Cardiac muscle cell (in vitro differentiated cells and primary cell): ENCODE data around the gene HTR1E. TPM values are rescaled to one million over a fixed set of nuclear protein-coding genes. Genes with fewer than 3 reads are reported as not detected.
"Not testable (repeated sequence)": the region's sequence is repeated elsewhere in the genome, so short reads cannot be mapped to it uniquely, and the experiment has no call there.

ENCODE experiments used
- DNase-seq, 2 donors: peaks; one replicate each; pipeline versions ENCODE4 v3.0.0 to v3.0.0-alpha.2; 2010 to 2017; ENCODE audit warnings: low read depth in 1 of 2, low spot score in 1 of 2
- H3K27ac ChIP-seq: fragments of 200-600 bp; sonication (generic); 2 replicates; pipeline ENCODE4 v1.5.1; 2016
- H3K27me3 ChIP-seq: fragments of 200-600 bp; sonication (generic); 2 replicates; pipeline ENCODE4 v1.6.0; 2016; ENCODE audit warnings: control low read depth
- H3K36me3 ChIP-seq: fragments of 200-600 bp; sonication (generic); 2 replicates; pipeline ENCODE4 v1.5.1; 2016; ENCODE audit warnings: control low read depth
- H3K4me1 ChIP-seq: fragments of 200-600 bp; sonication (generic); 2 replicates; pipeline ENCODE4 v1.8.1; 2017; ENCODE audit warnings: low read depth, mild to moderate bottlenecking, mixed run types
- H3K4me3 ChIP-seq: fragments of 200-600 bp; sonication (generic); 2 replicates; pipeline ENCODE4 v1.5.1; 2016; ENCODE audit warnings: mild to moderate bottlenecking
- H3K9me3 ChIP-seq: fragments of 200-600 bp; sonication (generic); 2 replicates; pipeline ENCODE4 v1.5.1; 2017; ENCODE audit warnings: low read depth, mild to moderate bottlenecking, control low read depth
- polyA plus RNA-seq: library from polyadenylated mRNA; unstranded; fragments of >200 nt; fragmentation: Nextera tagmentation; extraction: Ambion mirVana; gene quantifications from 2 replicates; pipeline ENCODE4 v1.2.1, GENCODE V29; 2016
- total RNA-seq: library from RNA; depleted of rRNA; stranded (reverse); fragments of >200 nt; gene quantifications from 2 replicates; pipeline ENCODE4 v1.2.3, GENCODE V29; 2016
- TF ChIP-seq, protein P1 (sequence below): IDR thresholded peaks from 2 replicates; pipeline ENCODE4 v1.5.1; 2012; ENCODE audit warnings: low read depth, mild to moderate bottlenecking, low read length

The HTR1E gene
- total and polyA plus RNA-seq, 2 experiments from 2014 or later, result 0.76 TPM; not detected in 1

GRCh38 chr6:87001494-87001893 lies 64.2 kb downstream of the HTR1E start:
- no peaks in the 10 kb centered on the region for H3K36me3 ChIP-seq
- TF ChIP-seq, protein P1, sequence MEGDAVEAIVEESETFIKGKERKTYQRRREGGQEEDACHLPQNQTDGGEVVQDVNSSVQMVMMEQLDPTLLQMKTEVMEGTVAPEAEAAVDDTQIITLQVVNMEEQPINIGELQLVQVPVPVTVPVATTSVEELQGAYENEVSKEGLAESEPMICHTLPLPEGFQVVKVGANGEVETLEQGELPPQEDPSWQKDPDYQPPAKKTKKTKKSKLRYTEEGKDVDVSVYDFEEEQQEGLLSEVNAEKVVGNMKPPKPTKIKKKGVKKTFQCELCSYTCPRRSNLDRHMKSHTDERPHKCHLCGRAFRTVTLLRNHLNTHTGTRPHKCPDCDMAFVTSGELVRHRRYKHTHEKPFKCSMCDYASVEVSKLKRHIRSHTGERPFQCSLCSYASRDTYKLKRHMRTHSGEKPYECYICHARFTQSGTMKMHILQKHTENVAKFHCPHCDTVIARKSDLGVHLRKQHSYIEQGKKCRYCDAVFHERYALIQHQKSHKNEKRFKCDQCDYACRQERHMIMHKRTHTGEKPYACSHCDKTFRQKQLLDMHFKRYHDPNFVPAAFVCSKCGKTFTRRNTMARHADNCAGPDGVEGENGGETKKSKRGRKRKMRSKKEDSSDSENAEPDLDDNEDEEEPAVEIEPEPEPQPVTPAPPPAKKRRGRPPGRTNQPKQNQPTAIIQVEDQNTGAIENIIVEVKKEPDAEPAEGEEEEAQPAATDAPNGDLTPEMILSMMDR, result no peak
- no peak overlapping the region for H3K27ac ChIP-seq
- no peaks in the 10 kb centered on the region for H3K9me3 ChIP-seq
- H3K27me3 ChIP-seq, result no peaks in the 10 kb centered on the region
- no peaks in the 10 kb centered on the region for H3K4me1 ChIP-seq
- DNase-seq, result no peak
- no peak overlapping the region for H3K4me3 ChIP-seq

DNA sequence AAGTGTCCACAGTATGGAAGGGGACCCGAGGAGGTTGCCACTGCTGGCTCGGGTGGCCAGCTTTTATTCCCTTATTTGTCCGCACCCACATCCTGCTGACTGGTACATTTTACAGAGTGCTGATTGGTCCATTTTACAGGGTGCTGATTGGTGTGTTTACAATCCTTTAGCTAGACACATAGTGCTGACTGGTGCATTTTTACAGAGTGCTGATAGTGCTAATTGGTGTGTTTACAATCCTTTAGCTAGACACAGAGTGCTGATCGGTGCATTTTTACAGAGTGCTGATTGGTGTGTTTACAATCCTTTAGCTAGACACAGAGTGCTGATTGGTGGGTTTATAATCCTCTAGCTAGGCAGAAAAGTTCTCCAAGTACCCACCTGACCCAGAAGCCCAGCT lies 65.1 kb downstream of the HTR1E start:
- H3K4me1 ChIP-seq, H3K4me3 ChIP-seq, H3K27me3 ChIP-seq, H3K27ac ChIP-seq, H3K9me3 ChIP-seq, DNase-seq, H3K36me3 ChIP-seq: not testable (repeated sequence)

- not testable (repeated sequence) for H3K27me3 ChIP-seq, DNase-seq, H3K27ac ChIP-seq, H3K9me3 ChIP-seq, H3K36me3 ChIP-seq, H3K4me3 ChIP-seq, H3K4me1 ChIP-seq
Measured at GRCh38 chr6:87006541-87006940, 69.2 kb downstream of the HTR1E start.

GRCh38 chr6:87009581-87009980 lies 72.3 kb downstream of the HTR1E start:
- H3K27me3 ChIP-seq, H3K9me3 ChIP-seq, H3K27ac ChIP-seq, H3K36me3 ChIP-seq, H3K4me1 ChIP-seq, H3K4me3 ChIP-seq, DNase-seq: not testable (repeated sequence)

DNA sequence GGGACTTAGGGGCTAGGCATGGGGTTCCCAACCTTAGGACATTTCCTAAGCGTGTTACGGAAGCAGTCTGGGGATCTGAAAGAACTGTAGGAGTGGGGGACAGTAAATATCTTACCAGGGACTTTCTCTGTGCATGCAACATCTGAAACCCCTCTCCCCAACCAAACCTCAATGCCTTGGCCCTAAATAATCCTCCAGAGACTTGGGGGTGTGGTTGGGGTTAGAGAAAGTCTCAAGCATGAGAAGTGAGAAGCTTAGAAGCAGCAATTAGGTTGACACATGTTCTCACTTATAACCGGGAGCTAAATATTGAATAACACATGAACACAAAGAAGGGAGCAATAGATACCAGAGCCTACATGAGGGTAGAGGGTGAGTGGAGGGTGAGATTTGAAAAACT lies 74.7 kb downstream of the HTR1E start:
- Histone ChIP-seq H3K36me3 (no peaks in the 10 kb centered on the region), H3K4me1 (no peaks in the 10 kb centered on the region), H3K27ac (no peak overlapping the region), H3K27me3 (no peaks in the 10 kb centered on the region), H3K9me3 (no peaks in the 10 kb centered on the region), H3K4me3 (no peak overlapping the region)
- no peak for DNase-seq
- TF ChIP-seq, protein P1, result no peak

DNA sequence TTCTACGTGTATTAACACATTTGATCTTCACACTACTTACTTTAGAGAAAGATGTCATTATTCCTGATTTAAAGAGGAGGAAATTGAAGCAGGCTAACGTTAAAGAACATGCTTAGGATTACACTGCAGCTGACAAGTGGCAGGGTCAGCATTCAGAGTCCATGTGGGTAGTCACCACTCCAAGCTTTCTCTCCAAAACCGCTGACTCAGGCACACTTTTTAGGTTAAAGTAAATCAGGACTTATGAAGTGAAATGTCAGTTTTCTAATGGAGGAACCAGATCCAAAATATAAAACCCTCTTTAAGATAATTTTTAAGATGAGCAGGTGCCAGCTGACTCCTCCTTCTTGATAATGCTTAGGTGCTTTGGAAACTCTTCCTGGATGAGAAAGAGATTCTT lies 75.4 kb downstream of the HTR1E start:
- no peak for DNase-seq
- TF ChIP-seq, protein P1, result no peak
- Histone ChIP-seq H3K27me3 (no peaks in the 10 kb centered on the region), H3K4me1 (no peaks in the 10 kb centered on the region), H3K4me3 (no peak overlapping the region), H3K9me3 (no peaks in the 10 kb centered on the region), H3K36me3 (no peaks in the 10 kb centered on the region), H3K27ac (no peak overlapping the region)

DNA sequence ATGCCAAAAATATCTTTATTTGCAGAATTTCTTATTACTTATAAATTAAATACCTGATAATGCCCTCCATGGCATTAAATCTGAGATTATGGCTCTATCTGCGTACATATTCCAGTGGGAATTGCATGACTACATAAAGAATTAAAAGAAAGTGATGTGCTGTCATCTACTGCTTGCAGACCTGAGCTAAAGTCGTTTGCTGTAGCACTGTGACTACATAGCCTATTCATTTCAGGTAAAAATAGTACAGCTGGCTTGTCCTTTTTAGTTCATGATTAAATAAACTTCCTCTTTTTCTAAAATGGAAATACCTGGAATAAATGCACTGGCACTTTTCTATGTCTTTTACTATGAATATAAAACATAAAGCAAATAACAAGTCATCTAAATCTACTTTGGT lies 79.4 kb downstream of the HTR1E start:
- H3K4me3 ChIP-seq, result no peak overlapping the region
- H3K27me3 ChIP-seq, result no peaks in the 10 kb centered on the region
- H3K4me1 ChIP-seq, result no peaks in the 10 kb centered on the region
- DNase-seq, result no peak
- H3K27ac ChIP-seq, result no peak overlapping the region
- H3K36me3 ChIP-seq, result no peaks in the 10 kb centered on the region
- TF ChIP-seq, protein P1, result no peak
- H3K9me3 ChIP-seq, result no peaks in the 10 kb centered on the region
